Measurements from ENCODE around the gene MCC. TPM values are rescaled to one million over a fixed set of nuclear protein-coding genes. Genes with fewer than 3 reads are reported as not detected.

MCC gene
- polyA plus RNA-seq, 2 of the 4 experiments (the other 2 are of a cell fraction) = 0.09 to 0.10 TPM

GRCh38 chr5:113176734-113177133 lies 311.5 kb downstream of the MCC start:
- DNase-seq (ENCODE audit: low read depth in 1 of 2, low spot score in 1 of 2) (no peak), ATAC-seq (no peak), FAIRE-seq (no peak)
- no peaks in the 10 kb centered on the region for H3K4me1 ChIP-seq
- CTCF ChIA-PET = no interaction called here
- 9% methylated on average over 4 of the region's 4 CpGs for WGBS (ENCODE audit: missing lambda C conversion rate)
- H3K4me3 ChIP-seq = no peak overlapping the region
- POLR2A ChIA-PET = no interaction called here
- H3K27ac ChIP-seq = no peak overlapping the region
- no peaks in the 10 kb centered on the region for H3K9me3 ChIP-seq
- TF ChIP-seq NFE2L2 (conservative IDR thresholded peaks at IDR 0.05; ENCODE audit: low read length) (no peak), FOSB (CRISPR knock-in tag; IDR thresholded peaks at IDR 0.05) (no peak), CHD4 (IDR thresholded peaks at IDR 0.05; ENCODE audit: borderline replicate concordance) (no peak), REST (IDR thresholded peaks at IDR 0.05) (no peak), NPAS2 (CRISPR knock-in tag; IDR thresholded peaks at IDR 0.05; ENCODE audit: borderline replicate concordance) (no peak), TFCP2L1 (CRISPR knock-in tag; IDR thresholded peaks at IDR 0.05) (no peak), RAD21 (conservative IDR thresholded peaks at IDR 0.05 in 1 of 2, IDR thresholded peaks at IDR 0.05 in 1 of 2) (no peak), JUN (IDR thresholded peaks at IDR 0.05) (no peak), CEBPB (IDR thresholded peaks at IDR 0.05) (no peak), SREBF2 (IDR thresholded peaks at IDR 0.05) (no peak), PBX3 (IDR thresholded peaks at IDR 0.05) (no peak), HES2 (IDR thresholded peaks at IDR 0.05) (no peak), HOXA7 (CRISPR knock-in tag; IDR thresholded peaks at IDR 0.05) (no peak), FOSL2 (IDR thresholded peaks at IDR 0.05) (no peak), FOSL2 (CRISPR knock-in tag; IDR thresholded peaks at IDR 0.05) (no peak), RNF2 (IDR thresholded peaks at IDR 0.05; ENCODE audit: borderline replicate concordance, low read depth) (no peak), ELK1 (IDR thresholded peaks at IDR 0.05; ENCODE audit: low read depth, low read length) (no peak), MAX (IDR thresholded peaks at IDR 0.05) (no peak), HOXB5 (CRISPR knock-in tag; IDR thresholded peaks at IDR 0.05) (no peak)
- H3K4me2 ChIP-seq = no peak overlapping the region

GRCh38 chr5:113176196-113176595 lies 312.1 kb downstream of the MCC start:
- POLR2A ChIA-PET = no interaction called here
- CTCF ChIA-PET = no interaction called here

More at GRCh38 chr5:113176196-113176595, 312.1 kb downstream of the MCC start:
- H3K4me1 ChIP-seq = no peaks in the 10 kb centered on the region
- DNase-seq (ENCODE audit: low read depth in 1 of 2, low spot score in 1 of 2) (no peak), FAIRE-seq (no peak), ATAC-seq (no peak)
- no peak overlapping the region for H3K27ac ChIP-seq
- H3K4me2 ChIP-seq = no peak overlapping the region
- no peaks in the 10 kb centered on the region for H3K9me3 ChIP-seq
- no peak overlapping the region for H3K4me3 ChIP-seq
- WGBS (ENCODE audit: missing lambda C conversion rate) = 5% methylated on average over 2 of the region's 2 CpGs
- no peak for TF ChIP-seq POLR2AphosphoS2 (conservative IDR thresholded peaks at IDR 0.05; ENCODE audit: low read length)
- no peak for TF ChIP-seq EP300 (IDR thresholded peaks at IDR 0.05)
- TF ChIP-seq CEBPB (IDR thresholded peaks at IDR 0.05) = no peak
- TF ChIP-seq RAD21 (conservative IDR thresholded peaks at IDR 0.05 in 1 of 2, IDR thresholded peaks at IDR 0.05 in 1 of 2) = no peak
- no peak for TF ChIP-seq KDM1A (IDR thresholded peaks at IDR 0.05; ENCODE audit: low read depth)
- no peak for TF ChIP-seq RCOR1 (IDR thresholded peaks at IDR 0.05; ENCODE audit: low read depth, low read length)
- no peak for TF ChIP-seq RARB (CRISPR knock-in tag; IDR thresholded peaks at IDR 0.05)
- TF ChIP-seq MAFK (IDR thresholded peaks at IDR 0.05; ENCODE audit: partially characterized antibody) = no peak
- no peak for TF ChIP-seq ESRRA (IDR thresholded peaks at IDR 0.05; ENCODE audit: borderline replicate concordance, low read length)
- TF ChIP-seq ZSCAN20 (CRISPR knock-in tag; IDR thresholded peaks at IDR 0.05) = no peak
- no peak for TF ChIP-seq REST (IDR thresholded peaks at IDR 0.05)

Data from A549 (cell line).